GF-D8 (cell line): Measurements from ENCODE around the gene MPZL1.
"Not testable (repeated sequence)": the region's sequence is repeated elsewhere in the genome, so short reads cannot be mapped to it uniquely, and the experiment has no call there.

ENCODE experiments used
- DNase-seq: peaks from one replicate; lab custom pipeline; 2025; lab: John Stamatoyannopoulos, UW

Gene MPZL1

DNA sequence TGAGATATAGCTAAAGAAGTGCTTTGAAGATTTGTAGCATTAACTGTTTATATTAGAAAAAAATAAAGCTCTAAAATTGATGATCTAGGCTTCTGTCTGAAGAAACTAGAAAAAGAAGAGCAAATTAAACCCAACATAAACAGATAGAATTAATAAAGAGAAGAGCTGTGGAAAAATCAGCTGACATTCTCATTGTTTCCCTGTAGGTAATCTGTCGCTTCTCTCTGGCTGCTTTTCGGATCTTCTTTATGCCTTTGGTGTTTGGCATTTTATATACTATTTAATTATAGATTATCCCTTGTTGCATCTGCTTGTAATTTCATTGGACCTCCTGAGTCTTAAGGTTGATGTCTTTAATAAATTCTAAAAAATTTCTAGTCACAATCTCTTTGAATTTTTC is 59.8 kb downstream of the MPZL1 start:
- no peak for DNase-seq

DNA sequence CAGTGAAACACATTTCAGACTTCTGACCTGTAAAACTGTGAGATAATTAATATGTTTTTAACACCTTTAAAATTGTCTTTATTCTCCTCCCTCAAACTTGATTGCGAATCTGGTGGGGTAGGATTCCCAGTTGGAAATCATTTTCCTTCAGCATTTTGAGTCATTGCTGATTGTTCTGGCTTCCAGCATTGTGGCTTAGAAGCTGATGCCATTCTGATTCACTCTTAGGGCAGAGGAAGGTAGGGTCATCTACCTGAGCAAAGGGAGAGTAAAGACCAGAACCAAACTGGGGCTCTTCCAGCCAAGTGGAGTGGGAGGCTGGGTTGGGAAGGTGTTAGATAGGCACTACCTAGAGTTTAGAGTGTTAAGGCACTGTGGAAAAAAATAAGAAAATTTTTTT is 61.2 kb downstream of the MPZL1 start:
- no peak for DNase-seq

DNA sequence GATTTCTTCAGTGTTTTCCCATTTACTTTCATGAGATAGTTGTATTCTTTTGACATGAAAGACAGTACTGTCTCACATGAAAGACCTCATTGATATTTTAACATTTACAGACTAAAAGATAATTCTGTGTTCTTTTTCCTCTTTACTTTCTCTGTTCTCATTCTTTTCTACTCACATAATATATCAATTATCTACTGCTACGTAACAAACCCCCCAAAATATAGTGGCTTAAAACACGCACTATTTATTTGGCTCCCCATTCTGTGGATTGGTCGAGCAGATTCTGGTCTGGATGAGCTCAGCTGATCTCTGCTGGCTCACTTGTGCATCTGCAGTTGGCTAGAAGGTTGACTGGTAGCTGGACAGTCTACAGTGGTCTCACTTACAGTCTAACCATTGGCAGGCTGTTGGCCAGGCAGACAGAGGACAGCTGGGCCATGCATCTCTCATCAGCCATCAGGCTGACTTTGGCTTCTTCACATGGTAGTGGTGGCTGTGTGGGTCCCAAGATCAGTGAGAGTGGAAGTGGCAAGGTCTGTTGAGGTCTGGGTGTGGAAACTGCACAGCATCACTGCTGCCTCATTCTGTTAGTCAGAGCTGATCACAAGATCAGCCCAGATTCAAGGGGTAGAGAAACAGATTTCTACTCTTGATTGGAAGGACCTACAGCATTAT is 63.2 kb downstream of the MPZL1 start:
- DNase-seq, result no peak

DNA sequence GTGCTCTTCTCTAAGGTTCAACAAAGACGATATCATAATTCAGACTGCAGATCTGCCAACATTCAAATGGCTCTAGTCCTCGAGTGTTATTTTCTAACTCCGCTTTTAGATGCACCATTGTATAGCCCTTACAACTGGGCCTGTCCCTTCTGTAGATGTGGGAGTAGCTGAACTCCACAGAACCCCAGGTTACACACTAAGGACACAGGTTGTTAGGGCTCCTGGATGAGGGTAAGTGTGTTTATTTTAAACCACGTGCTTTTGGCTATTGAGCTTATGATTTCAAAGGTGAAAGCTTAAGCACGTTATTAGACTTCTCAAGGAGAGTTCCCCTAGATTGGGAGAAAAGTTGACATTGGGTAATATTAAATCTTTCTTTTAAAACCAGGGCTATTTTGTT is 64.7 kb downstream of the MPZL1 start:
- no peak for DNase-seq

DNA sequence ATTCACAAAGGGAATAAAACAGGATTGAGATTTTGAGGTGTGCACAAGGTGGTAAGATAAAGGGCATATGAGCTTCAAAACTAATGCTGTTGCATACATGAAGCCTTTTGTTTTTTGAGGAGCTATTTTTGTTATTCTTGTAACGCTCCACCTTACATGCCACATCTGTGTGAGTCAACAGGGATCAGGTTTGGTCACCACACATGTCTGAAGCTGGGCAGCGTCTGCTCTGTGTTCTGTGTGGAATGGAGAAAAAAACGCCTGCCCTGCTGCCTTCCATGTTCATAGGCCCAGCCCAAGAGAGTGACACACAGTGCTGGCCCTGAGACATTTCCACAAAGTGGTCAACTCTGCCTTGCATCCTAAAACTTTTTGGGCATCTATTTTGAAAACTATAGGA is 67.7 kb downstream of the MPZL1 start:
- DNase-seq, result no peak

DNA sequence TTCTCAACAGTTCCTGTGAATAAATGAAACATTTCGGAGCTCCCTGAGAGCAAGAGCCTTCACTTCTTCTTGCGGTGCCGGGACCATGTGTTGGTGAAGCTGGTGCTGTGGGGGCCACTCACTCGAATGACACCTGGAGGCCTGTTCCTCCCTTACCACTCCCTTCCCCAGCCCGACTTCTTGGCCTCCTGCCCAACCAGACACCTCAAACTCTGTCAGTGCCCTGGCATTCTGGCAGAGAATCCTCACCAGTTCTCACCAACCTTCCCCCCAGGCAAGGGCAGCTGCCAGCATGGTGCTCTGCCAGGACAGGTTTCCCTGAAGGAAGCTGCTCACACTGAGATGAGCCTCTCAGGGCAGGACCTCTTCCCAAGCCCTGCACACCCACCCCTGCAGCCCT is 68.3 kb downstream of the MPZL1 start:
- no peak for DNase-seq

DNA sequence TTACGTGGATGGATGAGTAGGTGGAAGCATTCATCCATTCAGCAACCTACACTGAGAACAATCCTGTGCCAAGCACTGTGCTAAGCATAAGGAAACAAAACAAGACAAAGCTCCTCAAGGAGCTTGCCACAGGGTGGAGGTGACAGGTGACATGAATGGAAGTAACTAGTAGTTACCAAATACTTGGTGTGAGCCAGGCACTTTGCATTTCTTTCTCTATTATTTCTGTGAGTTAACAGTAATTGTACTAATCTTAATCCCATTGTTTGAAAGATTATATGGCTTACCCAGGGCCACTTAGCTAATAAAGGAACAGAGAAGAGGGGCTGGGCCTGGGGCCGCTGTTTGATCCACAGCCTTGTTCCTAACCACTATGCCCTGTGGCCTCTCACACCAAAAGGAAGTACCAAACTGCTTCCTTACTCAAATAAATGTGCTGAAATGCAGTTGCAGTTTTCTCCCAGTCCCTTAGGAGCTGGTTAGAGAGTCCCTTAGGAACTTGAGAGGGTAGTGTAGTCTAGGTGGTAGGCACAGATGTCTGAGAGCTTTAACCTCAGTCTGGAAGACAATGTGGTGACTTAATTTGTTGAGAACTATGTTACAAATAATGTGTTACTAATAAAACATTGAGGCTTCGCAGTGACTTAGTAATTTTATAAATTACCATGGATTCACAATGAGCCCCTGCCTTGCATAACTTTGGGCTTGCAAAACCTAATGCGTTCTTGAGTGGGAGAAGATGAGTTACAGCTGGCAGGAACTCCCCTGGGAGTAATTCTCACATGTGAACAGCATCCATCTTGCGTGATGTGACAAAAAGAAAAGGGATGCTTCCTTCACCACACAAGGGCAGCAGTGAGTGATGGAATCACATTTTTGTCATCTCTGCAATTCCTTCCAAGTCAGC is 69.8 kb downstream of the MPZL1 start:
- DNase-seq, result peak; percentile 20

DNA sequence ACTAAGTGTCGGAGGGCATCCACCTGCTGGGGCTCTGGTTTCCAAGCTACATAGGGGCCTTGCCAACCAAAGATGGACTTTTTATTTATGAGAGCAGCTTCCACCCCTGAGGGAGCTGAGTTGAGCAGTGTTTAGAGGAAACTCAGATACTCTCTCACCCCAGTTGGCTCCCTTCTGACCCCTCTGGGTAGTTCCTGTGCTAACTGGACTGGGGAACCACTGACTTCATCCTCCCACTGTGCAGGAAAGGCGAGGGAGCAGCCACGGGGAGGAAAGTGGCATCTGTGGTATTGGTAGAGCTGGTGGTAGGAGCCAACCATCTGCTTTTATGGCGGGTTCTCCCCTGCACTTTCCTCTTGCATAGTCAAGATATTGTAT is 70.4 kb downstream of the MPZL1 start:
- DNase-seq, result no peak

DNA sequence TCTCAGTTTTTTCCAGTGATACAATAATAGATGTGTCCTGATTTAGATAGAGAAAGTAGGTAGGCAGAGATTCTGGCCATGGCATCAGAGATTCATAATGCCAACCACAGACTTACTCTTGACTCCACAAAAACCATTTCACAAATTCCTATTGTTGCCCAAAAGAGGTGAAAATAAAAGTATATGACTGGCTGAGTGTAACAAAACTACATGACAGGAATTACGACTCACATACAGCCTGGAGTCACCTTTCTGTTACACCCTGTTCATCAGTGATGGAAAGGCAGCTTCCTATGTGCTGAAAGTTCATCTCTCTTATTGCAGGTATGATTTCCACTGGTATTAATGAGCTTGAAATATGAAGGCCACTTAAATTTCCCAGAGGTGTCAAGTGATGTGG is 72.3 kb downstream of the MPZL1 start:
- DNase-seq, result no peak

DNA sequence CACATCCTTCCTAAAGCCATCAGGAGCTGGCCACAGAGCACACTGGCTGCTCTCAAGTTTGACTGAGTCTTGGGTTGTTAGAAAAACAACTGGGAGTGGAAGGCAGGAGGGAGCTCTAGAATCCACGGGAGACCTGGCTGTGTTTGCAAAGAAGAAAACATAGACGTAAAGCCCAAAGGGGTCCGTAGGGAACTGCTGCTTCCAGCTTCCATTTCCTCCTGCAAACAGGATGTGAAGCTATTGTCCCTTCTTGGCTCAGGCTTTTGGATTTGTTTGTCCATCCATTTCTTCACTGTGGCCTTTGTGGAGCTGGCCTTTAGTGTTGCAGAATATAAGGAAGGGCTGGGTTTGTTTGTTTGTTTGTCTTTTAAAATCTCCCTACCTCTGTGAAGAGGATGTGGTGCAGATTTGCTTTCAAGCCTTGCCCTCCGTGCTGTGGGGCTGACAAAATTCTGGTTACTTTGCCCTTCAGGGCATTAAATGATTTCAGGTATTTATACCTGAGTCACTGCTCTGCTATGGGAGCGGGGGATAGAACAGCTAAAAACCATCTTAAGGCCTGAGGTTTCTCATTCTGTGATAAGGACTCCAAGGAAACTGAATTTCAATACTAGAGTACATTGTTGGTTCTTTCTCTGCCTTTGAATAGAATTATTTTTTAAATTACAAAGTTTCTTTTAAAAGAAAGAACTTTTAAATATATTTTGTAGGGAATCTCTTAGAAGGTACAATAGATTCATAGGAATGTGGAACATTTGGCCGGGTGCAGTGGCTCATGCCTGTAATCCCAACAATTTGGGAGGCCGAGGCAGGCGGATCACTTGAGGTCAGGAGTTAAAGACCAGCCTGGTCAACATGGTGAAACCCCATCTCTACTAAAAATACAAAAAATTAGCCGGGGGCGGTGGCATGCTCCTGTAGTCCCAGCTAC is 74.3 kb downstream of the MPZL1 start:
- no peak for DNase-seq

DNA sequence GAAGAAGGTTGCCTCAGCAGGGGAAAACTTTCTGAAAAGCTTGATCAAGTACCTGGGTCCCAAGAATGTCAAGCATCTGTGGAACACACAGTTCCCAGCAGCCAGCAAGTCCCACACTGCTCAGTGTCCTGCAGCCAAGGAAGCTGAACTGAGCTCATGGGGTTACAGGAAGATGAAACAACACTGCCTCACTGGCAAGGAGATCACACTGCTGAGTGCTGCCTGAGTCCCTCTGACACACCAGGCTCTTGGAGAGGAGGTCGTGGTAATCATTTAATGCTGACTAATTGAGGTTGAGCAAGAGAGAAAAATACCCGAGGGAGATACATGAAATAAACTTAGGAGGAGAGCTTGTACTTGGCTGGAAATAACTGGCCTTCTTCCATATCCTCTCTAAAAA is 75.2 kb downstream of the MPZL1 start:
- DNase-seq, result peak; percentile 39

DNA sequence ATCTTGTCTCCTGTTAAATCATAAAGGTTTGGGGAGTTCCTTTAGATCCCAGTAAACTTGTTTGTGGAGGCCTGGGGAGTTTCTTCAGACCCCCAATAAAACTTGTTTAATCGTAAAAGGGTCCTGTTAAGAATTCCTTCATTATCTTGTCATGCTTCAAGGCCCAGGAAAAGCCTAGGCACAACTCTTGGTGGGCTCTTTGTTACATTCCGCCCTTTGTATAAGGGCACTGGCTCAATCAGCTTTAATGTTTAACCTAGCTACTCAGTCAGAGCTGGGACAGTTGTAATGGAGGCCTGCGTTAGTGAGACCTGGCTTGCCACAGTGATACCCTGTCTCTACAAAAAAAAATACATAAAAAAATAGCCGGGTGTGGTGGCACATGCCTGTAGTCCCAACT is 77.2 kb downstream of the MPZL1 start:
- no peak for DNase-seq

DNA sequence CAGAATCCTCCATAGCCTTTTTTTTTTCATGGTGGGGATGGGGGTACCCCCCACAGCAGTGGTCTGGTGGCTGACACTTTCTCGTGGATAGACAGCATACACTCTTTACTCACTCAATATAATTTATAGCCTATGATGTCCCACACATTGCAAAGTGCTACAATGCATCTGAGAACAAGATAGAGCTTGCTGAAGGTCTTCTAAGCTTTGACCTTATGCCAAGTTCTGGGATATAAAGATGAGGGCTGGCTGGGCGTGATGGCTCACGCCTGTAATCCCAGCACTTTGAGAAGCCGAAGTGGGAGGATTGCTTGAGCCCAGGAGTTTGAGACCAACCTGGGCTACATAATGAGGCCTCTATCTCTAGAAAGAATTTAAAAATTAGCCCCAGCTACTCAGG is 78.0 kb downstream of the MPZL1 start:
- DNase-seq, result no peak

DNA sequence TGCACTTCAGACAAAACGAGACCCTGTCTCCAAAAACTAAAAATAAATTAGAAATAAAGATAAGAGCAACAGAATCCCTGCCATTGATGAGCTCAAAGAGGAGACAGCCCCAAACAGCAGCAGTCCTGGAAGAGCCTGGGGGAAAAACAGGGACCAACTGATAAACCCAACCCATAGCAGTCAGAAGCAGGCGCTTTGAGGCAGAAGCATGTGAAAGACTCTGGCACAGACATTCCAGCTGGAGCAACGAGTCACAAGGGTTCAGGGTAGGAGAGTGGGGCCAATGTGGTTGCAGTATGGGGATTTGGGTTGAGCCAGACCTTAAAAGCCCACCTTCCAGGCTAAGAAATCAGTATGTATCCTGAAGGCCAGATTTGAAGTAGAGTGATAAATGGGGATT is 78.5 kb downstream of the MPZL1 start:
- DNase-seq, result no peak

DNA sequence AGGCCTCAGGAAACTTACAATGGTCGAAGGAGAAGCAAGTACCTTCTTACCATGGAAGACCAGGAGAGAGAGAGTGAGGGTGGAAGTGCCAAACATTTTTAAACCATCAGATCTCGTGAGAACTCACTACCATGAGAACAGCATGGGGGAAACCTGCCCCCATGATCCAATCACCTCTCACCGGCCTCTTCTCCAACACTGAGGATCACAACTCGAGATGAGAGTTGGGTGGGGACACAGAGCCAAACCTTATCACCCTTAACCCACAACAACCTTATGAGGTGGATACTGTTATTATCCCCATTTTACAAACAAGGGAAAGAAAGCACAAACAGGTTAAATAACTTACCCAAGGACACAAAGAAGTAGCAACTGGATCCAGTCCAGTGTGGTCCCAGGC is 80.5 kb downstream of the MPZL1 start:
- DNase-seq, result no peak

DNA sequence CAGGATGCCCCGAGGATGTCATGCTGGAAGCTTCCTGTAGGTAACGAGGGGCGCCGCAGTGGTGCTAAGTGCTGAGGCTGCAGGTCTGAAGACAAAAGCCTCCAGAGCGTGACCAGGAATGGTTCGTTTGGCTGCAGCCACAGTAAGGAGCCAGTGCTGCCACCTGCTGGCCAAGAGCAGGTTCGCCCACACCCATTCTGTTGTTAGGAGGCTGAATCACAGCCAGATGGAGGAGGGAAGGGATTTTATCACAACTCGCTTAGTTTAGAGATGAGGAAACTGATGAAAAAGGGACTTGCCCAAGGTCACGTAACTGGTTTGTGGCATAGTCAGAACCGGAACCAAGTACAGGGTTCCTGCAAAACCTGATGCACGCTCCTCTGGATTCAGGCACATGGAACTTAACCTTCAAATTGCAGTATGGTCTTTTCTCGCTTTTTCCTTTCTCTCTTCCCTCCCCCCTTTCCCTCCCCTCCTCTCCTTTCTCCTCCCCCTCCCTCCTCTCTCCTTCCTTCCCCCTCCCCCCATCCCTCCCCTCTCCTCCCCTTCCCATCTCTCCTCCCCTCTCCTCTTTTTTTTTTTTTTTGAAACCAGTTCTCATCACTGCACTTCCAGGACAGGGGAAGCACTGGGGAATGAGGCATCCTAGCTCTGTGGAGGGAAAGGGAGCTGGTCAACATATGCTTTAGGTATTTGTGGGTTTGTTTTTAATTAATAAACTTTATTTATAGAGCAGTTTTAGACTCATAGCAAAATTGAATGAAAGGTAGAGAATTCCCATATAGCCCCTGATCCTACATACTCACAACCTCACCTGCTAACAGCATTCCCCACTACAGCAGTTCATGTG is 81.8 kb downstream of the MPZL1 start:
- peak; percentile 73 for DNase-seq

DNA sequence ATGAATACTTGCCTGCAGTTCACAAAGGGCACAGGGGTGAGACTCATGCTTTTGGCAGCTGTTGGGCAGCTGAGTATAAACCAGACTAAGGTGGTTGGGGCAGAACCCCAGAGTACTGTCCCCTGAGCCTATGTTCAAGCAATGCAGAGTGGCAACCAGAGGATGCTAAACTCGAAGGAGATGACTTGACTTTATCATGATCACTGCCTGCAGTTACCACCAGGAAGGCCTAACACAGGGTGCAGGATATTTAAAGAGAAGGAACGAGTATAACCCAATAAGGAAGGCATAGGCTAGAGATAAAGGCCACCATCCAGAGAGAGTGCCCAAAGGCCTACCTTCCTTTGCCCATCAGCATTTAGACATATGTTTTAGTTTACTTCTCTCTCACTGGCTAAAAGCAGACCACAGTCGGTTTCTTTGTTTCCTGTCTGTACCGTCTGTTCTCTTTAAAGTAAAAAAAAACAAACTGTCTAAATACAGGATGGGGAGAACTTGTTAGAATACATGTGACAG is 83.3 kb downstream of the MPZL1 start:
- no peak for DNase-seq

DNA sequence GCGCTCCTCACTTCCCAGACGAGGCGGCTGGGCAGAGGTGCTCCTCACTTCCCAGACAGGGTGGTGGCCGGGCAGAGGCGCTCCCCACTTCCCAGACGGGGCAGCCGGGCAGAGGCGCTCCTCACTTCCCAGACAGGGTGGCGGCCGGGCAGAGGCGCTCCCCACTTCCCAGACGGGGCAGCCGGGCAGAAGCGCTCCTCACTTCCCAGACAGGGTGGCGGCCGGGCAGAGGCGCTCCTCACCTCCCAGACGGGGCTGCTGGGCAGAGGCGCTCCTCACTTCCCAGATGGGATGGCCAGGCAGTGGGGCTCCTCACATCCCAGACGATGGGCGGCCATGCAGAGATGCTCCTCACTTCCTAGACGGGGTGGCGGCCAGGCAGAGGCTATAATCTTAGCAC is 84.5 kb downstream of the MPZL1 start:
- DNase-seq, result not testable (repeated sequence)

DNA sequence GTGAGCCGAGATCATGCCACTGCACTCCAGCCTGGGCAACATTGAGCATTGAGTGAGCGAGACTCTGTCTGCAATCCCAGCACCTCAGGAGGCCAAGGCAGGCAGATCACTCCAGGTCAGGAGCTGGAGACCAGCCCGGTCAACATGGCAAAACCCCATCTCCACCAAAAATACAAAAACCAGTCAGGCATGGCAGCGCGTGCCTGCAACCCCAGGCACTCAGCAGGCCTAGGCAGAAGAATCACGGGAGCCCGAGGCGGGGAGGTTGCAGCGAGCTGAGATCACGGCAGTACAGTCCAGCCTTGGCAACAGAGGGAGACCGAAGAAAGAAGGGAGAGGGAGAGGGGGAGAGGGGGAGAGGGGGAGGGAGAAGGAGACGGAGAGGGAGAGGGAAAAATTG is 84.9 kb downstream of the MPZL1 start:
- DNase-seq, result not testable (repeated sequence)

DNA sequence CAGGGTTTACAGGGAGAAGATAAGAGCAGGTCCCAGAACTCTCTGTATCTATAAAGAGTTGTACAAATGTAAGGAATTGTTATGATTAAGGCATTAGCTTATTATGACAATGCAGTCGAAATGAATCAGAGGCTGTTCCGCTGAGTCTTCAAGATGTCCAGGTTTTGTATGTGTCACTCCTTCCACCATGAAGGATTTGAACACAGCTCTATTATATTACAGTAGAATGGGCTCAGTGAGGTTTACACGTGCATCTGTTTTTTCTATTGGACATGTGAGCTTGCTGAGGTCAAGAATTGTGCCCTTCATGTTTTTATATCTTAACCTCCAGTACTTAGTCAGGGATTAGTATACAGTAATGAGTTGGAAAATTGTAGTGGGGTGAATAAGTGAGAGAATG is 86.3 kb downstream of the MPZL1 start:
- DNase-seq, result no peak

DNA sequence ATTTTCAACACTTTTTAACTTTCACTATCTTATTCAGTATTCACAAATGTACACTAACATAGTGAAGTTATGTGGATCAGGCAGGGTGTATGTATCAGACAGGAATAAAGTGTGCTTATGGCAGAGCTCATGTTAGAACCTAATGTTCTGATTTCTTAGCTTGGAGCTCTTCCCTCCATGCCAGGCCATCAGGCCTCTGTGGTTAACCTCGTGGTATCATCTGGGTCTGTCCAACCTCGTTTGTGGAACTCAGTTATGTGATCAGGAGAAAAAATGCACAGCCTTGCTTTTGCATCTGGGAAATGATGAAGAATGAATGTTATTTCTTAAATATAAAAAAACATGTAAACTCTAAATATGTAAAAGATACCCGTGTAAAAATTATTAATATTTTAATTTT is 86.9 kb downstream of the MPZL1 start:
- no peak for DNase-seq
